ENCODE data around the gene SF3B1.
"Not testable (repeated sequence)": the region's sequence is repeated elsewhere in the genome, so short reads cannot be mapped to it uniquely, and the experiment has no call there.

The SF3B1 gene

DNA sequence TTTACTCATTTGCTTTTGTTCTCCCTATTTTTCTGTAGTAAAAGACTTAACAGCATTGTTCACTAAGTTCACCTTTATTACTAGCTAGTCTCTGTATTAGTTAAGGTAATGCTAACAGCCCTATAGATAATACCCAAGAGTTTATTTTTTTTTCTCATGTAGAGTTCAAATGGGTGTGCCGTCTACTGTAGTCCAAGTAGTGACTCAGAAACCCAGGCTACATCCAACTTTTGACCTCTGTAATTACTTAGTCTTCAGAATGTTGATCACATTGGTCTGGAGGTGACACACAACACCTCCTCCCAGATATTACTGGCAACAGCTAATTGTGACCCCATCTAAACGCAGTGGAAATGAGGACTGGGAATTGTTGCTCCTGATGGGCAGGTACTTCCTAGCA is 26.2 kb upstream of the SF3B1 start:
- TF ChIP-seq CTCF (IDR thresholded peaks at IDR 0.05; ENCODE audit: low read length, missing control alignments), result no peak
- DNase-seq (ENCODE audit: low read depth), result no peak

GRCh38 chr2:197460649-197461048 is 25.8 kb upstream of the SF3B1 start:
- no peak for DNase-seq (ENCODE audit: low read depth)
- no peak for TF ChIP-seq CTCF (IDR thresholded peaks at IDR 0.05; ENCODE audit: low read length, missing control alignments)
- no peak overlapping the region for H3K4me3 ChIP-seq (replicated peaks; ENCODE audit: low read depth, low read length)

More for the DNA sequence above, 26.2 kb upstream of the SF3B1 start:
- no peak overlapping the region for H3K4me3 ChIP-seq (replicated peaks; ENCODE audit: low read depth, low read length)

DNA sequence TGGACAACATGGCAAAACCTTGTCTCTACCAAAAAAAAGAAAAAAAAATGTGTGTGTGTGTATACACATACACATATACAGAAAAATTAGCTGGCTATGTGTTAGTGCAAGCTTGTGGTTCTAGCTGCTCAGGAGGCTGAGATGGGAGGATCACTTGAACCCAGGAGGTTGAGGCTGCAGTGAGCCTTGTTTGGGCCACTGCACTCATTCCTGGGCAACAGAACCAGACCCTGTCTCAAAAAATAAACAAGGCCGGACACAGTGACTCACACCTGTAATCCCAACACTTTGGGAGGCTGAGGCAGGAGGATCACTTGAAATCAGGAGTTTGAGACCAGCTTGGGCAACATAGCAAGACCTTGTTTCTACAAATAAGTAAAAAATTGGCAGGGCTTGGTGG is 20.6 kb upstream of the SF3B1 start:
- no peak for TF ChIP-seq CTCF (IDR thresholded peaks at IDR 0.05; ENCODE audit: low read length, missing control alignments)
- DNase-seq (ENCODE audit: low read depth), result no peak
- H3K4me3 ChIP-seq (replicated peaks; ENCODE audit: low read depth, low read length), result peak overlapping the region; percentile 100

GRCh38 chr2:197454923-197455322 is 20.1 kb upstream of the SF3B1 start:
- H3K4me3 ChIP-seq (replicated peaks; ENCODE audit: low read depth, low read length), result peak overlapping the region; percentile 100
- DNase-seq (ENCODE audit: low read depth), result no peak
- no peak for TF ChIP-seq CTCF (IDR thresholded peaks at IDR 0.05; ENCODE audit: low read length, missing control alignments)

DNA sequence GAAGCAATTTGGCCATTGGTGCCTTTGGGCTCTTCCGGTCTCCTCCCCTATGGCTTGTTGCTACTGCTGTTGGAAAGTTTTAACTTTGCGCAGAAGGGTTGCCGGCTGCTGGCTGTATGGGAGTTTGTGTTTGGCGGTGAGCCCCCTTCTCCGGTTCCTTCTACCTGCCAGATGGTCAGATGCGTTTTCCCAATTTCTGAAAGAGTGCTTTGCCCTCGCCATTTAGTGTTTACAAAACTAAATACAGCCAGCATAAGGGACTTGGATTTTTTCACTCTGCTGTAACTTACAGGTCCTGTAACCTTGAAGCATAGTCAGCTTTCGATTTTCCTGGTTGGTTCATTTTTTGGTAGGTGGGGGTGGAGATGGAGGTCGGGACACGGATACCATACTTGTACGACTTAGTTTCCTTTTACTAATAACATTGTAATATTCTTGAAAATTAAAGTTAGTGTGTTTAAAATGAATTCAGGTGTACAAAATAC is 19.1 kb upstream of the SF3B1 start:
- no peak for TF ChIP-seq CTCF (IDR thresholded peaks at IDR 0.05; ENCODE audit: low read length, missing control alignments)
- peak overlapping the region; percentile 100 for H3K4me3 ChIP-seq (replicated peaks; ENCODE audit: low read depth, low read length)
- DNase-seq (ENCODE audit: low read depth), result peak; percentile 94

- peak within 1 kb of the TSS; percentile 100 for H3K4me3 ChIP-seq (replicated peaks; ENCODE audit: low read depth, low read length)
- peak; percentile 100 for DNase-seq (ENCODE audit: low read depth)
- peak; percentile 24 for TF ChIP-seq CTCF (IDR thresholded peaks at IDR 0.05; ENCODE audit: low read length, missing control alignments)
Observed at GRCh38 chr2:197453123-197453913, 18.5 kb upstream of the SF3B1 start, which contains the start of gene COQ10B. Gene COQ10B (plus strand): TSS chr2:197453552. CDS start chr2:197453561, 9 bp downstream.

GRCh38 chr2:197452754-197453122 is 17.9 kb upstream of the SF3B1 start:
- no peak for DNase-seq (ENCODE audit: low read depth)
- TF ChIP-seq CTCF (IDR thresholded peaks at IDR 0.05; ENCODE audit: low read length, missing control alignments), result no peak
- H3K4me3 ChIP-seq (replicated peaks; ENCODE audit: low read depth, low read length), result peak overlapping the region; percentile 100

- not testable (repeated sequence) for H3K4me3 ChIP-seq (replicated peaks; ENCODE audit: low read depth, low read length)
Observed at GRCh38 chr2:197450935-197451358, 16.1 kb upstream of the SF3B1 start.

More at GRCh38 chr2:197450935-197451358, 16.1 kb upstream of the SF3B1 start:
- DNase-seq (ENCODE audit: low read depth), result not testable (repeated sequence)
